SW480 (cell line): Measurements from ENCODE around the gene RTTN.

Experiments used
- DNase-seq: peaks from one replicate; pipeline ENCODE4 v3.0.0-alpha.2; 2016; ENCODE audit warnings: low spot score

The RTTN gene

DNA sequence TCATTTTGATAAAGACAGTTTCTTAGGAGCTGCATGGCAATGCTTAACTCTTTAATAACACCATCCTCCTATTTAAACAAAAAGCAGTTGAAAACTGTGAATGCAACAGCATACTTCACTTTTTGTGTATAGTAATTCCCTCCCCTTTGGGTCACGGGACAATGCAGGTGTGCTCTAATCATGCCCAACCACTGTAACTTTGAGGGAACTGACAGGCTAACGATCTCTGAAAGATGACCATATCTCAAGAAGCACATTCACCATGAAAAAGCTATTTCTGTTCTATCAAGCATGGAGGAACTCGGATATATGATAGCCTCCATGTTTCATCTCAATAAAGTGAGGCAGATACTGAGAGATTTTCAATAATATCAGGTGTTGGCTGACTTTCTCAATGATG, 176.8 kb downstream of the RTTN start:
- DNase-seq: no peak

DNA sequence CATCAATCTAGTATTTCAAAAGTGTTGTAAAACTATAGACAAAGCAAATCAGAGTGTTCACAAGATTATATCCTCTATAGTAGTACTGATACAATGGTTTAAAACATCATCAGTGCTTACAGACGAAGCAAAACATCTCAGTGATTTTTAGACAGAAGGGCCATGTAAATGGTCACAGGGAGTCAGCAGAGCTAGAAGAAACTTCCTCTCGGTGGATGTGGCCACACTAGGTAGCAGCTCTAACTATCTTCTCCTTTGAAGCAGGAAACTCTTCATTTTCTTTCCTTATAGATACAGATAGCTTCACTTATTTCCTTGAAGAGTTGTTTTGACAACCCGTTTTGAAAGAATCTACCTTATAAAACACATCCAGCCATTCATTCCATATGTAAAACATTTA, 177.4 kb downstream of the RTTN start:
- no peak for DNase-seq

DNA sequence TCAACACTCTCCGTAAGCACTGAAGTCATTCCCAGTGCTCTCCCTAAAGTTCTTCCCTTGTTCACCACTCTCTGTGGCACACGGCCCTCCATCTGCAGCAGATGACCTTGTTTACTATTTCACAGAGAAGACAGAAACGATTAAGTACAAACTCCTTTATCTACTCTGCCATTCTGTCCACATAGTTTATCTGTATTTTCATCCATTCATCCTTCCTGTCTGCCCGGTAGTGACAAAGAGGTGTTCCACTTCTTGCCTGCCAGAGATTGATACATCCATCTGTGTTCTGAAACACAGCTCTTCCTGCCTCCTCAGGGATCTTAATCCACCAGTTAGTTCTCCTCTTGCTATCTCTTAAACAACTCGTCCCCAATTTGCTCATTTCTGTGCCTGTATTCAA, 179.9 kb downstream of the RTTN start:
- DNase-seq: no peak

DNA sequence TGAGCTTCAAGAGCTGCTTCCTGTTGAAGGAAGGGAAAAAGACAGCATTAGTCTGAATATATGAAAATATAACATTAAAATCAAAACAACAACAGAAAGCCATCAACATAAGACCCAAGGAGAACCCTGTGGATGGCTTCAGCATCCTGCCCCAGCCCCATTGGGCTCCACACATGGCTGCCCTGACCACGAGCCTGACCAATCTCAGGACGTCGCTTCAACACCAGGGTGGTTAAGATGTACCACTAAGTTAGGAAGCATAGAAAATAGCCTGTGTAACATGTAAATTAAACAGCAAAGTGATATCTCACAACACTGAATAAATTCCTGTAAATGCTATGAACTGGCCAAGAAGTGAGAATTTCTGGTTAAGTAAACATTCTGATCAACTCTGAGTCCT, 180.7 kb downstream of the RTTN start:
- no peak for DNase-seq

DNA sequence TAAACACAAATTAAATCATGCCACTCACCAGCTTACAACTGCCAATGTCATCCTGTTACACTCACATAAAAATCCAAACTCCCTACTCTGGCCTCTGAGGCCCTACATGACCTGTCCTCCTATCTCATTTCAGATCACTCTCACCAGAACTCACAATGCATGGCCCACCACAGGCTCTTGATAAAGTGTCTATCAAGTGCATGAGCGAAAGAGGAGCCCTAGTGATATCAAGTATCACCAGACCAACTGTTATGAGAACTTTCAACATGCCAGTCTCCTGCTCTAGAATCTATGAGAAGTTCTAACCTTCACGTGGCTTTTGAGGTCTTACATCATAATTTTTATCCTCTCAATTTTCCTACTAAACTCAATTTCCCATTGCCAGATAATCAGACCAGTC, 181.4 kb downstream of the RTTN start:
- DNase-seq: no peak

- DNase-seq: no peak
Measured at GRCh38 chr18:70022636-70023035, 182.9 kb downstream of the RTTN start.

GRCh38 chr18:70021498-70021897, 184.0 kb downstream of the RTTN start:
- DNase-seq: no peak

- DNase-seq: no peak
Measured at GRCh38 chr18:70021043-70021442, 184.4 kb downstream of the RTTN start.

GRCh38 chr18:70019991-70020390, 185.5 kb downstream of the RTTN start:
- no peak for DNase-seq

- no peak for DNase-seq
Measured at GRCh38 chr18:70019136-70019535, 186.4 kb downstream of the RTTN start.

DNA sequence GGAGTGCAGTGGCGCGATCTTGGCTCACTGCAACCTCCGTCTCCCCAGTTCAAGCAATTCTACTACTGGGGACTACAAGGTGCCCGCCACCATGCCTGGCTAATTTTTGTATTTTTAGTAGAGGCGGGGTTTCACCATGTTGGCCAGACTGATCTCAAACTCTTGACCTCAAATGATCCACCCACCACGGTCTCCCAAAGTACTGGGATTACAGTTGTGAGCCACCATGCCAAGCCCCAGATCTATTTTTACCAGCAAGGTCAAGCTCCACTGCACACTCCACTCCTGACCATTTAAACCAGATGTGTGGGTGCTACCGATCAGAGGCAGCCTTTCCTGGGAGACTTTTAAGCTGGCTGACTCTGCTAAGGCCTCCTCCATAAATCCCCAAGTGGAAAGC, 190.4 kb downstream of the RTTN start:
- no peak for DNase-seq

DNA sequence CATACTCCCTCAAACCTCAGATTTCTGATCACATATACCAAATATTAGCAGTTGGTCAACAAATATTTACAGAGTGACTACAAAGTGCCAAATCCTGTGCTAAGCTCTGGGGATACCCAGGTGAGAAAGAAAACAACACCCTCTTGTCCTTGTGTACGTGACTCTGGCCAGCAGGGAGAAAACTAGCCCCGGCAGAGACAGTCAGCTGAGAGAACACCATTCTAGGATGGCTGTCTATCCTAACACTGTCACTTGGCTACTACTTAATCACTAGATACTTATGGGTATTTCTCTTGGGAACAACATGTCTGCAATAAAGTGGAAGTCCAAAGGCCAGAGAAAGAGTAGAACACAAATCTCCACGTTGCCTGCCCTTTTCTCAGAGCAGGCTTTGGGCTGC, 199.9 kb downstream of the RTTN start:
- DNase-seq: no peak

DNA sequence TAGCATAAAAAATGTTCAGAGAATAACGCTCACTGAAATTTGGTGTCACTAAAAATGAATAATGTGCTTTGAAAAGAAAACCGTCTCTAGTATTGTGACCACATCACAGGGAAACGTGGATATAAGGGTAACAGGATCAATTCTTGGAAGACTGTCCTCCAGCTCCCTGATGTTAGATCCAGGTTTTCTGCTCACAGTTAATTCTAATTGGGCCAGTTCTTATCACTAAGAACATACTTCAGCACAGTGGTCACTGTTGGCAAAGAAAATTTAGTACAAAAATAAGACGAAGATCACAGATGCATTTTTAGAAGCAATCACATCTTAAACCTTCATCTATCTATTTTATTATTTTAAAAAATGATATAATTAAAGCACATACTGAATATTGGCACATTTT, 200.8 kb downstream of the RTTN start:
- no peak for DNase-seq

DNA sequence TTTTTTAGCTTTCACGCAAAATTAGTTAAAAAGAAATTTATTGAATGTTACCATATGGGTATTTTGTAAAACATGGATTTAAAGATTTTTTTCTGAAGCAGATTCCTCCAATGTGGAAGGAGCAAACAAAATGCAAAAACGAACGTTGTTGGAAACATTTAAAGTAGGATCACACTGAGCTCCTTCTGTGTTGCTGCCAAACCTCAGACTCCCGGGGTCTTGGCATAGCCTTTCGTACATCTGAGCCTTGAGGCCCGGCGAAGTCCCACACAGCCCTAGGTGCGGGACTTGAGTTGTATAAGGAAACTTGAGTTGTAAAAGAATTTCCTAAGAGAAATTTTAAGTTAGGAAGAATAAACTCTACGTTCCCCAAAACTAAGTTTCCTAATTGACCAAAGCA, 205.8 kb downstream of the RTTN start:
- no peak for DNase-seq

- no peak for DNase-seq
Measured at GRCh38 chr18:69998523-69998987, 206.9 kb downstream of the RTTN start.

GRCh38 chr18:69996951-69997798, 208.3 kb downstream of the RTTN start:
- no peak for DNase-seq

- no peak for DNase-seq
Measured at GRCh38 chr18:69996417-69996816, 209.1 kb downstream of the RTTN start.

- DNase-seq: no peak
Measured at GRCh38 chr18:69995774-69996173, 209.7 kb downstream of the RTTN start.

GRCh38 chr18:69992776-69993175, 212.7 kb downstream of the RTTN start:
- no peak for DNase-seq

GRCh38 chr18:69987870-69988269, 217.6 kb downstream of the RTTN start:
- no peak for DNase-seq

DNA sequence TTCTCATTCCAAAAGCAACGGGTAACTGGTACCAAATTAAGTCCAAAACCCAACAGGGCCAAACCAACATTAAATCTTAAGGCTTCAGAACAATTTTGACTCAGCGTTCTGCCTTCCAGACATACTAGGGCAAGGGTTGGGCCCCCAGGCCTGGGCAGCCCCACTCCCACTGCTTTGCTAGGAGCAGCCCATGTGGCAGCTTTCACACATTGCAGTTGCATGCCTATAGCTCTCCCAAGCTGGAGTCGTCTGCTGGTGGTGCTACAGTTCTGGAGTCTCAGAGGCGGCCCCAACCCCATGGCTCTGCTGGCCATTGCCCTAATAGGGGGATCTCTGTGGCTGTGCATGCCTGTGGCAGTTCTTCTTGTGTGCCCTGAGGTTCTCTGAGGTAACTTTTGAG, 220.2 kb downstream of the RTTN start:
- DNase-seq: no peak

DNA sequence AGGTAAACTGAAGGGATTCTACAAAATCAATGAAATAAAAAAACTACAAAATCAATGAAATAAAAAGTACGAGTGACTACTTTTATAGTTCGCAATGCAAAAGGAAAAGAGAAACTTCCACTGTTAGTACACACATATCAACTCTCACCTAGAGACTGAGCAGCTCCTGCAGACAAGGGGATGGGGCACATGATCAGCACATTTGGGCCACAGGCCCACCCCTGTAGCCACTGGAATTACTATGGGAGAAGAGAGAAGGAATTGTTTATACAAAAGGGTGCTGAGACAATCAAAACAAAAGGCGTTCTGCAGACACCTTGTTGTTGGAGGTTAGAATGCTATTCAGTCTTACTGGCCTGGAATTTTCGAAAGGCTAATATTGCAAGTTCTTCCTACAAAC, 223.1 kb downstream of the RTTN start:
- no peak for DNase-seq

DNA sequence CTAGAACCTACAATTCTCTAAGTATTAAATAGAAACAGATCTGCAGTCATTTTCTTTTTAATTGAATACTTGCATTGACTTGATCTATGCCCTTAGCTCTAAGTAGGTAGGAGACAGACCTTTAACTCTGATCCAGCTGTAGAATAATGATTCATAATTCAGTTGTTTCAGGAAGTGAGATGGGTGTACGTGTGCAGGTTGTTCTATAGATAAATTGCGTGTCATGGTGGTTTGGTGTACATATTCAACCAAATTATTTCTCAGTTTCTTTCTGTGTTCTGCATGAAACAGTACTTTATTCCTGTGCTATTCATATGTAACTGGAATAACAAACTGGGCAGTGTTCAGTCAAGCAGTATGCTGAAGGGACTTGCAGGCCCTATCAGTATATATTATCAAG, 223.5 kb downstream of the RTTN start:
- no peak for DNase-seq
